GM21576 (cell line): ENCODE results near the gene VAC14.
A peak's percentile ranks its signal among the peaks of the same experiment; 100 is the strongest.

Experiments
- ATAC-seq: cut with Tn5 transposase; IDR thresholded peaks from one replicate; pipeline ENCODE4 v1.9.1; 2021; ENCODE audit warnings: mild to moderate bottlenecking, moderate library complexity; ENCODE audit not compliant: unreplicated experiment

Gene VAC14

DNA sequence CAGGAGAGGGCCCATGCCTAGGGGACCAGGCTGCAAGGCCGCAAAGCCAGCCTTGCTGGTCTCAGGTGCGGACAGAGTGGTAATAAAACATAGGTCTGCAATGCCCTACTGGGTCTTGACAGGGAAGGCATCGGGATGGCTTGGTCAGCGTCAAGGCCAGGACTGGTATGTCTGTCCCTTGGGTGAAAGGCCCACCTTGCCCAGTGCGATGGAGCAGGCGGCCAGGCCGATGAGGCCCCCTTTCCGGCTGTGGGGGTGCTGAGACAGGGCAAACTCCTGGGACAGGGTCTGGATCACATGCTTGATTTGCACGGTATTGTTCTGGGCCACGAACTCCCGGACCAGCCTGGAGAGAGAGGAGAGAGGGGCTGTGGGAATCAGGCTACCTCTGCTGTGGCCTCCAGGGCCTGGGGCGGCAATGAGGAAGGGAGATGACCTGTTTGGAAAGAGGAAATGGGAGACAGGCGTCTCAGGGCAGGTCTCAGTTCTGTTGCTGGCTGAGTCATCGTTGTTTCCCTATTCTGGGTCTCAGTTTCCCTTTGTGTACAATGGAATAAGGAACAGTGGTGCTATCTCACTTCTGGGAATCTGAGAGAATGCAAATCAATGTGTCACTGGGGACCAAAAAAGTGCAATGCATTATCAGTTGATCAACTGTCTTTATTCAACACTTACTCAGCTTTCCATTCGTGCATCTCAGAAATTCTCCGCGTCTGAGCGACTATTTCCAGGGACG is 14.8 kb downstream of the VAC14 start:
- no peak for ATAC-seq

DNA sequence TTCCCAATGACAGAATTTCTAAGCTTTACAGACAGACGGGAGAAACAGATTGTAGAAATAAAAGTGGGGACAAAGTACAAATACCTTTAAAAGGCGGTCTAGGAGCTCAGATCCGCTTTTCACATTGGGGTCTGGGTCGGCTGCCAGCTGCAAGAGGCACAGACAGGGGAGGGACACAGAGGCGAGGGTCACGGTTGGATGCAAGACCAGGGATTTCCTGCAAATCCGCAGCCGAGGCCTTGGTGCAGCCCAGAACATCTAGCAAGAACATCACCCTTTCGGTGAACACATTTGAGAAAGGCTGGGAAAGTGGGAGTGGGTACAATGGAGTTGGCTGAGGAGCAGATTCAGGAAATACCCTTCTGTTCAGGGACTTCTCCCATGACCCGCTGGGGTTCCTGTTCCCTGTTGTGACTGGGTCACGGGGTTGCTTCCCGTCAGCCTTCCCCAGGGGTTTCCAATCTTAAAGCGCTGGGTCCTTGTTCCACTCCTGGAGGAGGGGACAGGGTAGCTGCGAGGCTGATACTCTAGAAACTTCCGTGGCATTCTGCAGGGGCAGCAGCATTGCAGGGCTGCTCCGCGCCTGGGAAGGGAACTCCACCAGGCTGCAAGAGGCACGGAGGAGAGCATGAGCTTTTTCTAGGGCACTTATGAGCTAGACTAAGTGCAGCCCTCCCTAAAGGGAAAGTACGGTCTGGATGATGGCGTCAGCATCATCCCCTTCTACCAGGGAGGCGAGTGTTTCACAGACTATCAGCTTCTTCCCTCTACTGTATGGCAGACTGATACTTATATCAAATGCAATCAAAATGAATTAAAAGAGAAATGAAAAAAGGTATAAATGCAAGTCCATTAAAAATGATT is 16.0 kb downstream of the VAC14 start:
- no peak for ATAC-seq

DNA sequence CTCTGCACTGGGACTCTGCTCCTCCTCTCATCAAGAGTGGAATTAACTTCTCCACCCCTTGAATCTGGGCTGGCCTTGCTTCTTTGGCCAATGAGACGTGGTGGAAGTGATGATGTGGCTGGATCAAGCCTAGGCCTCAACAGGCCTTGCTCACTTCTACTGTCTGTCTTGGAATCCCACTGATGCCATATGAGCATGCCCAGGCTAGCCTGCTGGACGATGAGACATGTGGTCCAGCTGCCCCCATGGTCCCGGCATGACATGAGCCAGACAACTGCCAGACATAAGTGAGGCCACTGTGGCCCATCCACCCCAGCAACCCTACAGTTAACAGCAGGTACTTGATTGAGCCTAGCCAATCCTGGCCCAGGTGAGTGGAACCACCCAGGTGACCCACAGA is 18.7 kb downstream of the VAC14 start:
- no peak for ATAC-seq

GRCh38 chr16:70781800-70782199 is 19.2 kb downstream of the VAC14 start:
- no peak for ATAC-seq

DNA sequence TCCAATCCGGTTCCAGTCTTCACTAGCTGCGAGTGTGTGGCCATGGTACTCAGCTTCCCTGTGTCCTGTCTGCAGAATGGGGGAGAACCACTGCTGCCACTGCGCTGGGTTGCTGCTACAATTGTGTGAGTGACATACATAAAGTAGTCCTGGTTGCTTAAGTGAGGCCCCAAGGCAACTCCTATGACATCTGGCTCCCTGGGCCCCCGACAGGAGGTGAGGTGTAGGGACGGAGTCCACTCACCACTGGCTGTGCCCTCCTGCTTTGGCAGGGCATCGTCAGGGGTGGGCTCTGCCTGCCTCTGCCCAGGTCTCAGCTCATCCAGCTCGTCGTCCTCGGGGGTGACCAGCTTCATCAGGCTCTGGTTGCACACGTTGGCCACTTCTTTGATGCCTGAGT is 20.4 kb downstream of the VAC14 start:
- no peak for ATAC-seq

DNA sequence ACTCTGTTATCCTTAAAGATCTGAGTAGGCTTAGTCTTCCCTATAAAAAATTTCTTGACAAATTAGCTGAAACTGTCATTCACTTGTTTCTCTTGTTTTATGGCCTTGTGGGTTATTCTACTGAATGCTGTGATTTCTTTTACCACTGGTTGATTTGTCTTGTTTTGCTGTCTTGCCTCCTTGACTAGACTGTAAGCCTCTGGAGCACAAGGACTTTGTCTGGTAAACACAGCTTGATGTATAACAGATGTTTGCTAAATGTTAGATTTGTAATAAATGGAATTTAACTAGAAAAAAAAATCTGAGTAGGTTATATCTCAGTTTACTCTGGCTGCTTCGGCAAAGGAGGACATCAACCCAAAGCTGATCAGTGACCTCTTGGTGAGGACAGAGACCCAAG is 21.6 kb downstream of the VAC14 start:
- no peak for ATAC-seq

- no peak for ATAC-seq
Observed at GRCh38 chr16:70778901-70779309, 22.1 kb downstream of the VAC14 start.

DNA sequence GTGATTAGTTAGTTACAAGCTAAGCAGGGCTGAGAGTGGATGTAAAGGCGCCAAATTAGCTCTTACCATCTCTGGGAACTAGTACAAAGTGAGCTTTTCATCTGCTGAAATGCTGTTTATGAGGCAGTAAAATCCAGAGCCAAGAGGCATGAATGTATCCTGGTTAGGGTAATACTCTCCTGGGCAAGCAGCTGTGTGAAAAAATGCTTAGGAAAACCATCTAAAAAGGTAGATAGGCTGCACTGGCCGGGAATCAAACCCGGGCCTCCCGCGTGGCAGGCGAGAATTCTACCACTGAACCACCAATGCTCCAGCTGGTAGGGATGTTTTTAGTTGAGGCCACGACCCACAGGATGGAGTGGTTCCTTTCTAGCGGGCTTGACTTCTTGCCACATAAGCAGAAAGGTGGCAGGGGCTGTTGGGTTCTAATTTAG is 23.0 kb downstream of the VAC14 start:
- ATAC-seq = no peak

- no peak for ATAC-seq
Observed at GRCh38 chr16:70777496-70777895, 23.5 kb downstream of the VAC14 start.

GRCh38 chr16:70775399-70775798 is 25.6 kb downstream of the VAC14 start:
- ATAC-seq = no peak

DNA sequence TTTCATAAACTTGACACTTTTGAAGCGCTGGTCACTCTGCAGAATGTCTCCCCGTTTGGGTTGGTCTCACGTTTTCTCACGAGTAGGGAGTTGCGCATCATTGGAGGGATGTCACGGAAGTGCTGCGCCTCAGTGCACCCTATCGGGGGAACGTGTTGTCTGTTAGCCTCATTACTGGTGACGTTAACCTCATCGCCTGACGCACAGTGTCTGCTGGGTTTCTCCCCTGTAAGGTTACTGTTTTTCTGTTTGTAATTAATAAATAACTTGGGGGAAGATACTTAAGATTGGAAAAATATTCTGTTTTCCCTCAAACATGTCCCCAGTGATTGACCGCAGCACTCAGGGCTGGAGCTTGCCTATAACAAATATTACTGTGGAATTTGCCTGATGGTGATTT is 26.7 kb downstream of the VAC14 start:
- no peak for ATAC-seq

- ATAC-seq = no peak
Observed at GRCh38 chr16:70772493-70772892, 28.5 kb downstream of the VAC14 start.

DNA sequence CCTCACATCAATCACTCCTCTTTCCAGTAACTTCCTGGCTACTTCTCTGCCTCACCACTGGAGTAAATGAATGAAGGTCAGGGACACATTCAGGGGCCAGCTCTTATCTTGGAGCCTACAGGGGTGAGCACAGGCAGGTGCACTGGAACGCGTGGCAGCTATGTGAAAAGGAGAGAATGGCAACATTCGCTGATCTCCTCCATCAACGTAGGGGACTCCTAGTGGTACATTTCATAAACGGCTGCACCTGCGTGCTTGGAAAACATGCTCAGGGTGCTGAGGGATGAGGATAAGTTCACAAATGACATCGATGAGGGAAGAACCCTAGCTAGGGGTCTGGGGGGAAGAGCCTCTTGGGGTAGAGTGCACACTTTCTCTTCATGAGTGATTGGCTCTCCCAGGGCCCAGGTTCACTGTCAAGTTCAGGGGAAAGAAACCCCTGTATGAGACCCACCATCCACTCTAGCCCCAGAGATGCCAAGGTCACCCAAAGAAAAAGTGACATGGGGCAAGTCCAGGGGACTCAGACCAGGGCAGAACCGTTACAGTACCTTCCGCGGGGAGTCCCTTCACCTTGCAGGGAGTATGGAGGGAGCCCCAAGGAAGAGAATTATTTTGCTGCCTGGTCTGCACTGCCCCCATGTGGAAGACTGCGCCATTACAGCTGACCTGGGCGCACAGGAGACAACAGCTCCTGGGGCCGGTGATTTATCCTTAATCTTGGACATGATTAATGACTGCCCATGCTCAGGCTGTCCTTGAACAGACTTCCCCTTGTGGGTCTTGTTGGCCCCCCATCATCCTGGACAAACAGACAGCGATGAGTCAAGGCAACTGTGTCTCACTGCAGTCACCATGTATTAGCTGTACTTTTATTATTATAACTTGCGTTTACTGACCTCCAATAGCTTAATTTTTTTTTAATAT is 30.1 kb downstream of the VAC14 start:
- peak; percentile 72 for ATAC-seq

DNA sequence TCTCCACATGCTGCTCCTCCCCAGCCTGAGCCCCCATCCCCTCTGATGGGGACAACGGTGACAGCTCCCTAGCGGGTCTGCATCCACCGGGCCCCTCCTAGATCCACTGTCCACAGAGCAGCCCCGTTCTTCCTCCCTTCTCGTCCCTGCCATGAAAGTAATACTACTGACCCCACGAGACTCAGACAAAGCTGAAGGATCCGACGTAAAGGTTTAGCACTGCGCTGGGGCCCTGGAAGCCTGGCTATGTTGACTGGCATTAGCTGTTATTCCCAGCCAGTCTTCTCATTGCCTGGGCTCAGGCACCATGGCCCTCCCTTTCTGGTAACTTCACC is 30.7 kb downstream of the VAC14 start:
- no peak for ATAC-seq

DNA sequence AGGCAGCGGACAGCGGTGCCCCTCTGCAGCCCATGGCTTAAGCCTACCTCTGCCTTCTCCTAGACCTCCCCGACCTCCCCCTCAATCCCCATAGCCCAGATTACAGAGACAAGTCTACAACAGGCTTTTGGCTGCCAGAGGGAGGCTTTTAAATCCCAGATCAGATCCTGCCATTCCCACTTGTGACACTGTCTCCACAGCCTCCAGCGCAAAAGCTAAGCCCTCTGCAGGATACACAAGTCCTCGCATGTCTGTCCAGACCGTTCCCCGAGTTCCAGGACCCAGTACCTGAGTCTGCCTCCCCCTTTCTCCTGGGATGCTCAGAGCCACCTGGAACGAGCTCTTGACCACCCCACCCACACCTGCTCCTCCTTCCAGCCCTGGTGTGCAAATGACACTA is 31.2 kb downstream of the VAC14 start:
- ATAC-seq = no peak

- ATAC-seq = no peak
Observed at GRCh38 chr16:70769131-70769530, 31.8 kb downstream of the VAC14 start.

- no peak for ATAC-seq
Observed at GRCh38 chr16:70768203-70768580, 32.8 kb downstream of the VAC14 start.

GRCh38 chr16:70767377-70768202 is 33.4 kb downstream of the VAC14 start:
- ATAC-seq = no peak

DNA sequence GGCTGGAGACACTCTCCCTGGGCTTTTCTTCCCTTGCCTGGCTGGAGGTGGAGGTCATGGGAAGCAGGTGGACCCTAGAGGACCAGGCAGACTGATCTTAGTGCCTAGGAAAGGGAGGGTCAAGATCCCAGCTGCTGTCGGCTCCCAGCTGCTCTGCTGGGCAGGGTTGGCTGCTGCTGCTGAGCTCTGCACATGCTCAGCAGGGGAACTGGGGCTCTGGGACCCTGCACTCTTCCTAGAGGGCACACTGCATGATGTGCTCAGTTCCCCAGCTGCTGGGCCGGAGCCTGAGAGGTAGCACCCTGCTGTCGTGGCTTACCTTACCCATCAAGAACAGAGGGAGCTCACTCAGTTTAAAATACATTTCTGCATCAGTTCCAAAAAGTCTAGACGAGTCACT is 34.3 kb downstream of the VAC14 start:
- ATAC-seq = no peak

- no peak for ATAC-seq
Observed at GRCh38 chr16:70766176-70766575, 34.8 kb downstream of the VAC14 start.
